Neuronal stem cell (in vitro differentiated cells): ENCODE results near the gene ZBTB7C.

ENCODE experiments used
- DNase-seq: peaks from one replicate; pipeline ENCODE4 v3.0.0-alpha.2; 2013; ENCODE audit warnings: low spot score
- H2AFZ ChIP-seq: one replicate; pipeline ENCODE4 v1.6.1; 2013; ENCODE audit warnings: mild to moderate bottlenecking, low read length, inconsistent platforms
- H2AK5ac ChIP-seq: 2 replicates; pipeline ENCODE4 v1.6.1; 2013; ENCODE audit warnings: low read depth, mild to moderate bottlenecking, inconsistent platforms, low read length, moderate library complexity, mixed read lengths
- H2BK120ac ChIP-seq: 2 replicates; pipeline ENCODE4 v1.6.1; 2013; ENCODE audit warnings: low read depth, mild to moderate bottlenecking, inconsistent platforms, low read length, moderate library complexity, mixed read lengths
- H2BK12ac ChIP-seq: one replicate; pipeline ENCODE4 v1.6.1; 2013; ENCODE audit warnings: low read length, inconsistent platforms
- H2BK15ac ChIP-seq: 2 replicates; pipeline ENCODE4 v1.6.1; 2013; ENCODE audit warnings: mild to moderate bottlenecking, low read length, inconsistent platforms, mixed read lengths
- H2BK5ac ChIP-seq: one replicate; pipeline ENCODE4 v1.6.1; 2013; ENCODE audit warnings: inconsistent platforms, mild to moderate bottlenecking, low read length, moderate library complexity
- H3K14ac ChIP-seq: one replicate; pipeline ENCODE4 v1.6.1; 2013; ENCODE audit warnings: low read length, inconsistent platforms
- H3K18ac ChIP-seq: 2 replicates; pipeline ENCODE4 v1.6.1; 2013; ENCODE audit warnings: low read length, inconsistent platforms
- H3K23ac ChIP-seq: 2 replicates; pipeline ENCODE4 v1.6.1; 2013; ENCODE audit warnings: low read depth, mild to moderate bottlenecking, mixed read lengths, low read length, inconsistent platforms; ENCODE audit not compliant: poor library complexity
- H3K27ac ChIP-seq: replicated peaks from 3 replicates; pipeline ENCODE4 v1.5.1; 2013; ENCODE audit warnings: low read length, inconsistent platforms
- H3K27me3 ChIP-seq, 3 experiments: 2 replicates each; pipeline ENCODE4 v1.6.1; 2013; ENCODE audit warnings: low read length in 3 of 3, mild to moderate bottlenecking in 2 of 3, inconsistent platforms in 1 of 3, low read depth in 1 of 3, mixed read lengths in 1 of 3, moderate library complexity in 1 of 3; ENCODE audit not compliant: control insufficient read depth in 3 of 3, insufficient read depth in 3 of 3
- H3K36me3 ChIP-seq, 2 donors: replicated peaks in 1 of 2; 2 replicates each; pipeline ENCODE4 v1.6.1; 2013; ENCODE audit warnings: low read length in 2 of 2; ENCODE audit not compliant: control insufficient read depth in 2 of 2, insufficient read depth in 2 of 2
- H3K4ac ChIP-seq: 2 replicates; pipeline ENCODE4 v1.6.1; 2013; ENCODE audit warnings: inconsistent platforms, mild to moderate bottlenecking, low read length, moderate library complexity
- H3K4me1 ChIP-seq, 2 donors: 1 replicate in 1 of 2; 2 replicates in 1 of 2; pipeline ENCODE4 v1.6.1; 2013; ENCODE audit warnings: low read length in 2 of 2, low read depth in 1 of 2; ENCODE audit not compliant: control insufficient read depth in 2 of 2, insufficient read depth in 1 of 2
- H3K4me2 ChIP-seq: one replicate; pipeline ENCODE4 v1.6.1; 2013; ENCODE audit warnings: mild to moderate bottlenecking, low read length, inconsistent platforms; ENCODE audit not compliant: insufficient read depth, poor library complexity, severe bottlenecking
- H3K4me3 ChIP-seq, 2 donors: 2 replicates each; pipeline ENCODE4 v1.5.1; 2013; ENCODE audit warnings: low read length in 2 of 2, mild to moderate bottlenecking in 2 of 2, inconsistent platforms in 1 of 2, moderate library complexity in 1 of 2
- H3K79me1 ChIP-seq: one replicate; pipeline ENCODE4 v1.6.1; 2013; ENCODE audit warnings: low read depth, mild to moderate bottlenecking, inconsistent platforms, low read length, moderate library complexity
- H3K9ac ChIP-seq: one replicate; pipeline ENCODE4 v1.6.1; 2013; ENCODE audit warnings: mild to moderate bottlenecking, low read depth, low read length, inconsistent platforms; ENCODE audit not compliant: poor library complexity
- H3K9me3 ChIP-seq, 2 donors: replicated peaks in 1 of 2; 2 replicates each; pipeline versions ENCODE3 to v1.6.1; 2013; ENCODE audit warnings: low read length in 2 of 2, mild to moderate bottlenecking in 2 of 2, inconsistent platforms in 1 of 2, low read depth in 1 of 2, mixed read lengths in 1 of 2, moderate library complexity in 1 of 2; ENCODE audit not compliant: control insufficient read depth in 2 of 2, insufficient read depth in 1 of 2
- H4K8ac ChIP-seq: one replicate; pipeline ENCODE4 v1.6.1; 2013; ENCODE audit warnings: low read depth, mild to moderate bottlenecking, inconsistent platforms, low read length, moderate library complexity
- H4K91ac ChIP-seq: one replicate; pipeline ENCODE4 v1.6.1; 2013; ENCODE audit warnings: low read length, low read depth, mild to moderate bottlenecking, inconsistent platforms; ENCODE audit not compliant: poor library complexity
- WGBS, 2 donors: extraction: QIAGEN DNeasy Blood & Tissue Kit; methylation state at CpG; one replicate each; pipeline ENCODE4 v1.1.7; 2013; ENCODE audit warnings: missing lambda C conversion rate in 2 of 2, mixed read lengths in 1 of 2; ENCODE audit not compliant: insufficient read length in 2 of 2, insufficient replicate concordance in 1 of 2; ENCODE audit errors: extremely low coverage in 2 of 2; 5-methylcytosine and 5-hydroxymethylcytosine counted together

Gene ZBTB7C

DNA sequence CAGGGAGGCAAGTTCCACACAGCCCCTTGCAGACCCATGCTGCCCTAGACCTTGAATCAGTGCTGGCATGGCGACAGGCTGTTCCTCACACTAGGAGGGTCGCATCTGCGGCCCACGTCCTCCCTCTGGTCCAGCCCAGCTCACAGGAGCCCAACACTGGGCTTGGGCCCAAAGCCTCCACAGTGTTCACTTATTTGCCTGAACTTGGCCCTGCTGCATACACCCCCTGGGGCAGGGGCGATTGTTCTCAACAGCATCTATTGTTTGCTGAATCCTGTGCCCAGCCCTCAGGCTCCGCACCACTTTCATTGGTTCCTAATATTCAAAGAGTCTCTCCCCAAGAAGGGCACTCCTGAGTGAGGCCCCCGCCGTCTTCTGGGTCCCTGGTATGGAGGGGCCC, 90.7 kb downstream of the ZBTB7C start:
- Histone ChIP-seq H2BK120ac (no peak overlapping the region), H3K14ac (no peak overlapping the region), H2BK12ac (no peak overlapping the region), H3K18ac (peak overlapping the region; percentile 77), H3K27ac (no peak overlapping the region), H3K27me3 (no peaks in the 10 kb centered on the region), H3K4me2 (no peak overlapping the region), H4K91ac (no peak overlapping the region), H3K79me1 (no peaks in the 10 kb centered on the region), H3K9me3 (no peaks in the 10 kb centered on the region), H3K36me3 (no peaks in the 10 kb centered on the region), H2BK15ac (peak overlapping the region; percentile 56), H3K4me3 (no peak overlapping the region), H3K4me1 (peaks cover 0 to 16% of the 10 kb centered on the region in 2 donors), H2BK5ac (no peak overlapping the region), H3K4ac (no peak overlapping the region), H3K9ac (no peak overlapping the region), H2AK5ac (peak overlapping the region; percentile 81), H4K8ac (no peak overlapping the region), H3K23ac (no peak overlapping the region), H2AFZ (no peak overlapping the region)
- no peak for DNase-seq
- WGBS, 2 donors = no CpG with 5 or more reads among the region's 8 CpGs

DNA sequence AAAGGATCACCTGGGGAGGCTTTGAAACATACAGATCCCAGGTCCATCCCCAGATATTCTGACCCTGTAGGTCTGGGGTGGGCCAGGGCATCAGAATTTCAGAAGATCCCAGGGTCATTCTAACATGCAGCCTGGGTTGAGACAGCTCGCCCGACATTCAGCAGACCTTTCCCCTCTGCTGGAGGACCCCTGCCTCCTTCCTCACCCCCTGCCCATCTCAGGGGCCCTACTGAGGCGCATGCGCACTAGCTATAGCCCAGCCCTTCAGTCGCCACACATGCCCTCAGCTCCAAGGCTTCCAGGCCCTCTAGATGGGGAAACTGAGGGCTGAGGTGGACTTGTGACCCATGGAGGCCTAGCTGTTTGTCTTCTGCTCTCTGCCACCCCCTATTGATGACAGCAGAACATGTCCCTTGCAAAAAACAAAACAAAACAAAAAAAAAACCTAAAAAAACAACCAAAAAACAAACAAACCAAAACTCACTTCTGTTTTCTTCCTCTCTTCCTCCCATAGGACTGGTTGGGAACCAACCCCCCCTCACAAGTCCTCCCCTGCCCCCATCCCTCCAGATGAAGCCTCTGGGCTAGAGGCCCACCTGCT, 91.3 kb downstream of the ZBTB7C start:
- Histone ChIP-seq H3K9ac (no peak overlapping the region), H3K4me2 (no peak overlapping the region), H4K8ac (no peak overlapping the region), H3K4me3 (no peak overlapping the region), H3K9me3 (no peaks in the 10 kb centered on the region), H3K79me1 (no peaks in the 10 kb centered on the region), H2BK12ac (no peak overlapping the region), H3K14ac (no peak overlapping the region), H3K4ac (no peak overlapping the region), H2BK15ac (peak overlapping the region; percentile 56), H3K4me1 (peaks cover 0 to 19% of the 10 kb centered on the region in 2 donors), H2AFZ (no peak overlapping the region), H3K18ac (peak overlapping the region; percentile 77), H2BK5ac (no peak overlapping the region), H4K91ac (no peak overlapping the region), H3K36me3 (no peaks in the 10 kb centered on the region), H3K23ac (no peak overlapping the region), H2AK5ac (peak overlapping the region; percentile 81), H3K27me3 (no peaks in the 10 kb centered on the region), H2BK120ac (no peak overlapping the region), H3K27ac (no peak overlapping the region)
- no peak for DNase-seq
- WGBS, 2 donors = no CpG with 5 or more reads among the region's 5 CpGs

- no peak overlapping the region for H3K14ac ChIP-seq
- no peak overlapping the region for H3K23ac ChIP-seq
- no peak overlapping the region for H4K8ac ChIP-seq
- no peak overlapping the region for H3K4ac ChIP-seq
- no CpG with 5 or more reads among the region's 3 CpGs for WGBS, 2 donors
- H3K27ac ChIP-seq = no peak overlapping the region
- no peak overlapping the region for H2AK5ac ChIP-seq
- H2BK5ac ChIP-seq = no peak overlapping the region
- no peak overlapping the region for H2BK120ac ChIP-seq
- H3K27me3 ChIP-seq = no peaks in the 10 kb centered on the region
- no peak overlapping the region for H2AFZ ChIP-seq
- DNase-seq = no peak
- H4K91ac ChIP-seq = no peak overlapping the region
- H3K18ac ChIP-seq = no peak overlapping the region
- no peaks in the 10 kb centered on the region for H3K79me1 ChIP-seq
- H3K9me3 ChIP-seq = no peaks in the 10 kb centered on the region
- no peaks in the 10 kb centered on the region for H3K36me3 ChIP-seq
- no peak overlapping the region for H2BK15ac ChIP-seq
- no peak overlapping the region for H3K4me3 ChIP-seq
- H3K4me2 ChIP-seq = no peak overlapping the region
- H3K9ac ChIP-seq = no peak overlapping the region
- peaks cover 0 to 18% of the 10 kb centered on the region in 2 donors for H3K4me1 ChIP-seq
- H2BK12ac ChIP-seq = no peak overlapping the region
Observed at GRCh38 chr18:48316177-48316576, 93.0 kb downstream of the ZBTB7C start.

DNA sequence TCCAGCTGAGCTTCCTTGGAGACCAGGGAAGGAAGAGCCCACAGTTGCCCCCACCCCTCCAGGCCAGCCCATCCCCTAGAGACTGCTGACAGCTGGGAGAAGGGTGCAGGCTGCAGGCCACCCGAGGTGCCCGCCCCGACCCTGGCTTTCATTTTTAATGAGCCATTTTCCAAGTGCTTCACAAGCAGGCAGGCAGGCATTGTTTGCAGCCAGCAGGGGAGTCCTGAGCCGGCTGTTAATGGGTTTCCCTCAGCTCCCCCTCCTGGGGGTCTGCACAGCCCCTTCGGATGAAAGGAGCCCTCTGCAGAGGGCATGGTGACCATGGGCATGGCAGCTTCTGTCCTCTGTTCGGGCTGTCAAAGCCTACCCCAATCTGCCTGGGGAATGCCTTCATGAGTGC, 94.5 kb downstream of the ZBTB7C start:
- Histone ChIP-seq H3K4me2 (no peak overlapping the region), H3K27me3 (no peaks in the 10 kb centered on the region), H3K4ac (no peak overlapping the region), H2AFZ (no peak overlapping the region), H3K14ac (no peak overlapping the region), H3K9me3 (no peaks in the 10 kb centered on the region), H3K23ac (no peak overlapping the region), H3K79me1 (no peaks in the 10 kb centered on the region), H2BK15ac (no peak overlapping the region), H2AK5ac (no peak overlapping the region), H3K4me3 (no peak overlapping the region), H3K18ac (peak overlapping the region; percentile 33), H2BK120ac (no peak overlapping the region), H4K91ac (no peak overlapping the region), H3K9ac (no peak overlapping the region), H3K36me3 (no peaks in the 10 kb centered on the region), H2BK5ac (no peak overlapping the region), H4K8ac (no peak overlapping the region), H3K27ac (peak overlapping the region; percentile 34), H2BK12ac (no peak overlapping the region), H3K4me1 (peaks cover 0 to 18% of the 10 kb centered on the region in 2 donors)
- no CpG with 5 or more reads among the region's 6 CpGs for WGBS, 2 donors
- peak; percentile 29 for DNase-seq
